H9 (cell line): ENCODE measurements around the gene DCAF10. TPM values are rescaled to one million over a fixed set of nuclear protein-coding genes. Genes with fewer than 3 reads are reported as not detected.

Experiments used
- DNase-seq: peaks from one replicate; pipeline ENCODE4 v3.0.0-alpha.2; 2017
- H2AFZ ChIP-seq: one replicate; pipeline ENCODE4 v1.6.1; 2013; ENCODE audit warnings: mild to moderate bottlenecking, low read length, control low read depth, moderate library complexity
- H2AK5ac ChIP-seq: 2 replicates; pipeline ENCODE4 v1.6.1; 2013; ENCODE audit warnings: low read length, control low read depth, mixed read lengths; ENCODE audit not compliant: insufficient read length
- H2BK120ac ChIP-seq: one replicate; pipeline ENCODE4 v1.6.1; 2013; ENCODE audit warnings: low read depth, mild to moderate bottlenecking, low read length, control low read depth, inconsistent platforms; ENCODE audit not compliant: poor library complexity, severe bottlenecking
- H2BK12ac ChIP-seq: 2 replicates; pipeline ENCODE4 v1.6.1; 2013; ENCODE audit warnings: low read length, control low read depth, mixed read lengths, low read depth; ENCODE audit not compliant: insufficient read length
- H2BK15ac ChIP-seq: 2 replicates; pipeline ENCODE4 v1.6.1; 2013; ENCODE audit warnings: low read depth, low read length, control low read depth
- H2BK20ac ChIP-seq: one replicate; pipeline ENCODE4 v1.6.1; 2013; ENCODE audit warnings: low read depth, mild to moderate bottlenecking, low read length, control low read depth, inconsistent platforms; ENCODE audit not compliant: poor library complexity, severe bottlenecking
- H2BK5ac ChIP-seq: 2 replicates; pipeline ENCODE4 v1.6.1; 2013; ENCODE audit warnings: low read length, control low read depth, mixed read lengths; ENCODE audit not compliant: insufficient read length
- H3K14ac ChIP-seq: 2 replicates; pipeline ENCODE4 v1.6.1; 2013; ENCODE audit warnings: low read length, control low read depth; ENCODE audit not compliant: insufficient read depth
- H3K18ac ChIP-seq: 2 replicates; pipeline ENCODE4 v1.6.1; 2013; ENCODE audit warnings: low read depth, mild to moderate bottlenecking, mixed read lengths, low read length, control low read depth; ENCODE audit not compliant: insufficient read length
- H3K23ac ChIP-seq: 2 replicates; pipeline ENCODE4 v1.6.1; 2013; ENCODE audit warnings: low read length, control low read depth, mixed read lengths, low read depth; ENCODE audit not compliant: insufficient read length
- H3K23me2 ChIP-seq: 2 replicates; pipeline ENCODE4 v1.6.1; 2013; ENCODE audit warnings: low read depth, mild to moderate bottlenecking, mixed read lengths, low read length, control low read depth; ENCODE audit not compliant: insufficient read length, poor library complexity, severe bottlenecking
- H3K27ac ChIP-seq: 2 replicates; pipeline ENCODE4 v1.5.1; 2013; ENCODE audit warnings: low read length, control low read depth, mixed read lengths, low read depth; ENCODE audit not compliant: insufficient read length
- H3K27me3 ChIP-seq: 2 replicates; pipeline ENCODE4 v1.6.1; 2013; ENCODE audit warnings: low read length, control low read depth, inconsistent platforms; ENCODE audit not compliant: insufficient read depth
- H3K4ac ChIP-seq: 2 replicates; pipeline ENCODE4 v1.6.1; 2013; ENCODE audit warnings: low read depth, mild to moderate bottlenecking, control low read depth, inconsistent platforms, low read length, moderate library complexity
- H3K4me1 ChIP-seq: 2 replicates; pipeline ENCODE4 v1.6.1; 2013; ENCODE audit warnings: low read length, control low read depth, inconsistent platforms; ENCODE audit not compliant: insufficient read depth
- H3K4me2 ChIP-seq: 2 replicates; pipeline ENCODE4 v1.6.1; 2013; ENCODE audit warnings: low read length, control low read depth, mixed read lengths; ENCODE audit not compliant: insufficient read length, insufficient read depth
- H3K56ac ChIP-seq: 2 replicates; pipeline ENCODE4 v1.6.1; 2013; ENCODE audit warnings: low read depth, mild to moderate bottlenecking, mixed read lengths, low read length, control low read depth; ENCODE audit not compliant: insufficient read length
- H3K79me1 ChIP-seq: 2 replicates; pipeline ENCODE4 v1.6.1; 2013; ENCODE audit warnings: low read depth, mild to moderate bottlenecking, moderate library complexity, low read length, control low read depth, inconsistent platforms; ENCODE audit not compliant: insufficient read depth, poor library complexity, severe bottlenecking
- H3K79me2 ChIP-seq: 2 replicates; pipeline ENCODE4 v1.6.1; 2013; ENCODE audit warnings: low read length, control low read depth, inconsistent platforms; ENCODE audit not compliant: insufficient read depth
- H3K9ac ChIP-seq: 2 replicates; pipeline ENCODE4 v1.6.1; 2013; ENCODE audit warnings: low read length, control low read depth, mixed read lengths; ENCODE audit not compliant: insufficient read length; ENCODE audit errors: extremely low read depth
- H3K9me3 ChIP-seq: one replicate; pipeline ENCODE4 v1.6.1; 2013; ENCODE audit warnings: low read depth, low read length, inconsistent platforms; ENCODE audit not compliant: control insufficient read depth
- H3T11ph ChIP-seq: one replicate; pipeline ENCODE4 v1.6.1; 2013; ENCODE audit warnings: mild to moderate bottlenecking, low read length, control low read depth, inconsistent platforms
- H4K20me1 ChIP-seq: one replicate; pipeline ENCODE4 v1.6.1; 2013; ENCODE audit not compliant: control insufficient read depth, insufficient read length, insufficient read depth
- H4K5ac ChIP-seq: 2 replicates; pipeline ENCODE4 v1.6.1; 2013; ENCODE audit warnings: low read depth, mild to moderate bottlenecking, mixed read lengths, low read length, control low read depth; ENCODE audit not compliant: insufficient read length
- H4K8ac ChIP-seq: replicated peaks from 2 replicates; pipeline ENCODE4 v1.6.1; 2013; ENCODE audit warnings: low read length, control low read depth, mixed read lengths, low read depth; ENCODE audit not compliant: insufficient read length
- H4K91ac ChIP-seq: 2 replicates; pipeline ENCODE4 v1.6.1; 2013; ENCODE audit warnings: low read depth, mild to moderate bottlenecking, moderate library complexity, mixed read lengths, low read length, control low read depth; ENCODE audit not compliant: insufficient read length
- H3K27ac Mint-ChIP-seq, 3 experiments: 2 replicates in 2 of 3; 3 replicates in 1 of 3; pipeline ENCODE4 v1.8.0; 2020 to 2021; ENCODE audit warnings: mixed read lengths in 3 of 3, mild to moderate bottlenecking in 1 of 3, moderate library complexity in 1 of 3
- H3K27me3 Mint-ChIP-seq: 2 replicates; pipeline ENCODE4 v1.8.0; 2021; ENCODE audit warnings: low read depth, mild to moderate bottlenecking, moderate library complexity, mixed read lengths
- H3K36me3 Mint-ChIP-seq, 3 experiments: 2 replicates in 2 of 3; 3 replicates in 1 of 3; pipeline ENCODE4 v1.8.0; 2020 to 2021; ENCODE audit warnings: low read depth in 3 of 3, mixed read lengths in 3 of 3; ENCODE audit not compliant: insufficient read depth in 1 of 3
- H3K4me1 Mint-ChIP-seq, 2 experiments: 2 replicates each; pipeline ENCODE4 v1.8.0; 2020; ENCODE audit warnings: mixed read lengths in 2 of 2
- H3K4me3 Mint-ChIP-seq, 2 experiments: 2 replicates in 1 of 2; 3 replicates in 1 of 2; pipeline ENCODE4 v1.8.0; 2020 to 2021; ENCODE audit warnings: mild to moderate bottlenecking in 2 of 2, mixed read lengths in 2 of 2, moderate library complexity in 1 of 2
- H3K9me3 Mint-ChIP-seq, 2 experiments: 2 replicates in 1 of 2; 3 replicates in 1 of 2; pipeline ENCODE4 v1.8.0; 2020; ENCODE audit warnings: mild to moderate bottlenecking in 2 of 2, mixed read lengths in 2 of 2, moderate library complexity in 1 of 2
- CTCF ChIP-seq: fragments of 200-600 bp; sonication (generic); conservative IDR thresholded peaks from 3 replicates; pipeline ENCODE4 v1.8.0; 2021; ENCODE audit warnings: antibody characterized with exemption, mild to moderate bottlenecking
- WGBS: extraction: QIAGEN DNeasy Blood & Tissue Kit; methylation state at CpG from one replicate; pipeline ENCODE4 v1.1.7; 2013; ENCODE audit warnings: missing lambda C conversion rate, low lambda C conversion rate, mixed read lengths; ENCODE audit not compliant: insufficient read length; ENCODE audit errors: extremely low coverage; 5-methylcytosine and 5-hydroxymethylcytosine counted together
- total RNA-seq: library from RNA; stranded (reverse); gene quantifications from 2 replicates; pipeline ENCODE4 v1.2.1, GENCODE V29; 2021

DCAF10 gene
- total RNA-seq, 1 experiment from 2014 or later, result 13.4 TPM

GRCh38 chr9:37862530-37862929 lies 61.9 kb downstream of the DCAF10 start:
- H3K9me3 ChIP-seq, result no peaks in the 10 kb centered on the region
- H4K5ac ChIP-seq, result no peak overlapping the region
- no peak overlapping the region for H2AK5ac ChIP-seq
- Mint-ChIP-seq H3K27me3 (no peaks in the 10 kb centered on the region), H3K9me3 (no peaks in the 10 kb centered on the region), H3K27ac (no peak overlapping the region), H3K4me3 (no peak overlapping the region), H3K4me1 (no peaks in the 10 kb centered on the region), H3K36me3 (peaks cover 0 to 12% (median 4%) of the 10 kb centered on the region in 3 experiments; a peak in 3 of 7 replicates)
- no peak overlapping the region for H2BK15ac ChIP-seq
- no peak overlapping the region for H3T11ph ChIP-seq
- no peak overlapping the region for H3K23ac ChIP-seq
- H2BK12ac ChIP-seq, result no peak overlapping the region
- no peaks in the 10 kb centered on the region for H3K79me2 ChIP-seq
- H3K4me1 ChIP-seq, result no peaks in the 10 kb centered on the region
- H2BK5ac ChIP-seq, result no peak overlapping the region
- H3K4ac ChIP-seq, result no peak overlapping the region
- H2BK20ac ChIP-seq, result no peak overlapping the region
- H2BK120ac ChIP-seq, result no peak overlapping the region
- no peak for DNase-seq
- H3K27me3 ChIP-seq, result no peaks in the 10 kb centered on the region; the same call in 1 of the 2 replicates
- no peak overlapping the region for H3K18ac ChIP-seq
- H3K23me2 ChIP-seq, result no peaks in the 10 kb centered on the region
- H4K8ac ChIP-seq, result no peak overlapping the region
- no CpG with 5 or more reads among the region's 3 CpGs for WGBS
- H4K91ac ChIP-seq, result no peak overlapping the region
- H3K27ac ChIP-seq, result no peak overlapping the region
- TF ChIP-seq CTCF, result no peak
- no peak overlapping the region for H3K4me2 ChIP-seq
- H3K14ac ChIP-seq, result no peak overlapping the region
- H2AFZ ChIP-seq, result no peak overlapping the region
- H3K56ac ChIP-seq, result no peak overlapping the region
- no peaks in the 10 kb centered on the region for H3K79me1 ChIP-seq
- H3K9ac ChIP-seq, result peak overlapping the region; percentile 21
- H4K20me1 ChIP-seq, result no peaks in the 10 kb centered on the region
